ENCODE results near the gene PLCG2.

The PLCG2 gene

DNA sequence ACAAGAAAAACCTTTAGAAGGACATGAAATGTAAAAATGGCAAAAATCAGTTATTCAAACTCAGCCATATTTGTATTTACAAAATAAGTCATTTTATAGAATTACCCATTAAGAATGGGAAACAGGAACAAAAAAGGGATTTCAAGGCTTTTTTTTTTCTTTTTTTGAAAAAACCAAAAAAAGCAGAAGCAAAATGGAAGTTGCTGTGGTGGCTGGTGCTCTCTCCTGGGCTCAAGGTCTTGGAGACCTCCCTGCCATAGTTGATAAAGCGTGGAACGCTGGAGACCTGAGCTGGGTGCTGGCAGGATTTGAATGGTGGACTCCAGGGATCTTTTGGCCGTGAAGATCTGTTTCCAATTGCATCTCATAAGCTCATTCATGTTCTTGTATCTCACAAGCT, 3.1 kb downstream of the PLCG2 start:
- TF ChIP-seq, protein P1, sequence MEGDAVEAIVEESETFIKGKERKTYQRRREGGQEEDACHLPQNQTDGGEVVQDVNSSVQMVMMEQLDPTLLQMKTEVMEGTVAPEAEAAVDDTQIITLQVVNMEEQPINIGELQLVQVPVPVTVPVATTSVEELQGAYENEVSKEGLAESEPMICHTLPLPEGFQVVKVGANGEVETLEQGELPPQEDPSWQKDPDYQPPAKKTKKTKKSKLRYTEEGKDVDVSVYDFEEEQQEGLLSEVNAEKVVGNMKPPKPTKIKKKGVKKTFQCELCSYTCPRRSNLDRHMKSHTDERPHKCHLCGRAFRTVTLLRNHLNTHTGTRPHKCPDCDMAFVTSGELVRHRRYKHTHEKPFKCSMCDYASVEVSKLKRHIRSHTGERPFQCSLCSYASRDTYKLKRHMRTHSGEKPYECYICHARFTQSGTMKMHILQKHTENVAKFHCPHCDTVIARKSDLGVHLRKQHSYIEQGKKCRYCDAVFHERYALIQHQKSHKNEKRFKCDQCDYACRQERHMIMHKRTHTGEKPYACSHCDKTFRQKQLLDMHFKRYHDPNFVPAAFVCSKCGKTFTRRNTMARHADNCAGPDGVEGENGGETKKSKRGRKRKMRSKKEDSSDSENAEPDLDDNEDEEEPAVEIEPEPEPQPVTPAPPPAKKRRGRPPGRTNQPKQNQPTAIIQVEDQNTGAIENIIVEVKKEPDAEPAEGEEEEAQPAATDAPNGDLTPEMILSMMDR (IDR thresholded peaks at IDR 0.05), result no peak
- TF ChIP-seq ZFX (IDR thresholded peaks at IDR 0.05; ENCODE audit: borderline replicate concordance), result no peak
- H3K27ac ChIP-seq, result no peak overlapping the region

DNA sequence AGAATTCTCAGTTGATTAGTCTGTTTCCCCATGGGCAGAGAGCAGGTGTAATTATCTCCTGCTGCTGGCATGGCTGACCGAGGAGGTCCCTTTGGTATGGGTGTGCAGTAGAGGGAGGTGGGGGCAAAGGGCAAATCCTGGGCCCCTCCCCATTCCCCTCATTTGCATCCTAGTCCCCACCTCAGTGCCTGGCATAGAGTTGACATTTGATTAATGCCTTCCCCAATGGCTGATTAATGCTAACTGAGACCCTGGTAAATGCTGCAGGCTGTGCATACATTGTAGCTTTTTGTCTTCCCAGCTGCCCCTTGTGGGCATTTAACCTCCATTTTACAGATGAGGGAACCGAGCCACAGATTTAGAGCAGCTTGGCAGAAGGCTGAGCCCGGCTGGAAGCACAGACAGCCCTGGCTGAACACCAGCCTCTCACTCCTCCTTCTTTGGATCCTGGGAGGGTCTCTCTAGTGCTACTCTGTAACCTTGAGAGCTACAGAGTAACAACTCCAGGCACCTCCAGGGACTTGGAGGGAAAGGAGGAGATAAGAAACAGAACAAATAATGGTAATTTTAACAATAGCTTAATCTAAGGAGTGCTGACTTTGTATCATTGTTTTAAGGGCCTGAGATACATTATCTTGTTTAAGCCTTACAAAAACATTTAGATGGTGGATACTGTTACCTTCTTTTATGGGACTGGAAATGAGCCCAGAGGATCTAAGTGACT, 5.1 kb downstream of the PLCG2 start:
- no peak overlapping the region for H3K27ac ChIP-seq
- TF ChIP-seq ZFX (IDR thresholded peaks at IDR 0.05; ENCODE audit: borderline replicate concordance), result no peak
- TF ChIP-seq, protein P1 (IDR thresholded peaks at IDR 0.05), result no peak

DNA sequence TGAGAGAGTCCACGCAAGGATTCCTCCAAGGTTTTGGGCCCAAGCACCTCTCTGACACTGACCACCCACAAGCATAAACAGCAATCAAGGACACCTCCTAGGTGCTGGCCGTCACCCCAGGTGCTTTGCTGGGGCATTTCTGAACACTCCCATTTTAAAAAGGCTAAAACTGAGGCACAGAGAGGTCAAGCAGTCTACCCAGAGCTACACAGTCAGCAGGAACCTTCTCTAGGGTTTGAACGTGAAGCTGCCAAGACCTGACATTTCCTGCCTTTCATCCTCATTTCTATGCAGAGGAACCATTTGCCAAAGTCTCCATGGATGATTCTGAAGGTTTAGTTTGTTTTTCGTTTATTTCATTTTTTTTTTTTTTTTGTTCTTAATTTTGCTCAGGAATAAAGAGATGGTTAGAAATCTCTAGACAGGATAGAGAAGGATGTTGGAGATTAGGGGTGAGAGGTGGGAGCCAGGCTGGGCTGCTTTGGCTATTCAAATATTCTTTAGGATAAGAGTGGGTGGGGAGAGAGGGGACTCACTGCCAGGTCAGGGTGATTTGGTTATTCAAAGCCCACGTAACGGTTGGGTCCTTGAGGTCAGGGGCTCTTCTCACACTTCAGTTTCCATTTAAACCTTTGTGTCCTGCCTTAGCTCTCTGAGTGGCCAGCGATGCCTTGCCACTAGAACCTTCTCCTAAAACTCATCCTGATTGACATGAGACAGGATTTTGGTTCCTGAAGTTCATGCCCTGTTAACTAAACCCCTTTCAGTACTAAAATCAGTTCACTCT, 6.2 kb downstream of the PLCG2 start:
- no peak overlapping the region for H3K27ac ChIP-seq
- no peak for TF ChIP-seq ZFX (IDR thresholded peaks at IDR 0.05; ENCODE audit: borderline replicate concordance)
- TF ChIP-seq, protein P1 (IDR thresholded peaks at IDR 0.05), result no peak

DNA sequence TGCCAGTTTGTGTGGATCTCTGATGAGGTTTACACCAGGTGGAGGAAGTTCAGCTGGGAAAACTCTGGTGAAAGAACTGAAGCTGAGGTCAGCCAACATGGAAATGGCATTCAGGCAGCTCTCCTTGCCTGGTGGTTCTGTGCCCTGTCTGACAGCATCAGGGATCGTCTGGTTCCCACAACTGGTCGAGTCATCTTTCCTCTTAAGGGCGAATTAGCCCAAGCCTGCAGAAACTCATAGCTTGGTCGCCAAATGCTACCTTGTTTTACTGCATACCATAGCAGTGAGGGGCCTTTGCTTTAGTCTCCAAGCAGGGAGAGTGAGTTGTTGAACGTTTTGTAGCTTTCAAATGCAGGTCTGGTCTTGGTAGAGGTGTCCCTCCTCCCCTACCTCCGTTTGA, 7.2 kb downstream of the PLCG2 start:
- H3K27ac ChIP-seq, result no peak overlapping the region
- TF ChIP-seq, protein P1 (IDR thresholded peaks at IDR 0.05), result no peak
- TF ChIP-seq ZFX (IDR thresholded peaks at IDR 0.05; ENCODE audit: borderline replicate concordance), result no peak

DNA sequence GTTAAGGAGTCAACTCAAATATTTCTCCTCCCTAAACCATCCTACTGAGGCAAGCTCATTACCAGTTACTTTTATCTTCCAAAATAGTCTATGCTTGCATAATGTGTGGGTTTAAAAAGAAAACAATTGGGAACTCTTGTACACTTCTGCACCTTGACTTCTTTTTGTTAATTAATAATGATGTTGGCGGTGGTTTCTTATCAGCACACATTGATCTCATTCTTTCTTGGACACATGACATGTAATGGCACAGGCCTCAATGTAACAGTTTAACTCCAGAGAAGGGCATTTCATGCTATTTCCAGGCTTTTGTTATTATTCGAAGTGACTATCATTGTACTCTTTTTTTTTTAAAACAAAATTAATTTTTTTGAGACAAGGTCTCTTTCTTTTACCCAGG, 7.8 kb downstream of the PLCG2 start:
- no peak overlapping the region for H3K27ac ChIP-seq
- TF ChIP-seq ZFX (IDR thresholded peaks at IDR 0.05; ENCODE audit: borderline replicate concordance), result no peak
- TF ChIP-seq, protein P1 (IDR thresholded peaks at IDR 0.05), result no peak

DNA sequence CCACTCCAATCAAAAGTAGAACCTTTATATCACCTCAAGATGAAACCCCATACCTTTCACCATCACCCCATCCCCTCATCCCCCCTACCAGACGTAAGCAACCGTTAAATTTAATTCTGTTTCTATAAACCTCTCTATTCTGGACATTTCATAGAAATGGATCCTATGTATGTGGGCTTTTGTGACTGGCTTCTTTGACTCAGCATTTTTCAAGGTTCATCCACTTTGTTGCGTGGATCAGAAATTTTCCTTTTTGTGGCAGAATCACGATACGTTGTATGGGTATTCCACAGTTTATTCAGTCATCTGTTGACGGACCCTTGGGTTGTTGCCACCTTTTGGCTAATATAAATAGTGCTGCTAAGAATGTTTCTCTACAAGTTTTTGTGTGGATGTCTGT, 8.6 kb downstream of the PLCG2 start:
- TF ChIP-seq, protein P1 (IDR thresholded peaks at IDR 0.05), result no peak
- no peak for TF ChIP-seq ZFX (IDR thresholded peaks at IDR 0.05; ENCODE audit: borderline replicate concordance)
- H3K27ac ChIP-seq, result no peak overlapping the region

DNA sequence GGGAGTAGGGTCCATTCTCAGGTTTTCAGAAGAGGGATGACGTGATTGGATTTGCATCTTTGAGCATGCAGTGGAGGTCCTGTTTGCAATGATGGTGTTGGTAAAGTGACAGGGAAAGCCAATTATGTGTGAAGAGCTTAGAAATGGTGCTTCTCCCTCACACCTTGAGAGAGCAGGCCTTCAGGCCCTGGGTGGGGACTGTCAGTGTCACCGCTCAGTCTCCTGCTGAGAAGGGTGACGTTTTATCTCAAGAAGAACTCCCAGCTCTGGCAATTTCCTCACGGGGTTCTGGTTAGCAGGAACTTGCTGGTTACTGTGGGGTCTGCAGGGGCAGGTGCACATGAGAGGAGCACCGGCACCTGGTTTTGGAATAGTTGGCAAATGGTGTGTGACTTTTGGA, 11.2 kb downstream of the PLCG2 start:
- TF ChIP-seq, protein P1 (IDR thresholded peaks at IDR 0.05), result no peak
- no peak for TF ChIP-seq ZFX (IDR thresholded peaks at IDR 0.05; ENCODE audit: borderline replicate concordance)
- no peak overlapping the region for H3K27ac ChIP-seq
